Activated T-cell treated with anti-CD3 and anti-CD28 coated beads for 4 hours (primary cell): ENCODE measurements around the gene PRR3.
"Not testable (repeated sequence)": the region's sequence is repeated elsewhere in the genome, so short reads cannot be mapped to it uniquely, and the experiment has no call there.

Source experiments
- DNase-seq: peaks from one replicate; pipeline ENCODE4 v3.0.0-alpha.2; 2020

The PRR3 gene

GRCh38 chr6:30556906-30557682 is at the start of gene PRR3:
PRR3 (plus strand) TSS chr6:30557295; CDS start chr6:30557345, 50 bp downstream.
- peak; percentile 67 for DNase-seq

GRCh38 chr6:30507849-30508827 is 49.0 kb upstream of the PRR3 start:
- no peak for DNase-seq

GRCh38 chr6:30508890-30509736 is 48.0 kb upstream of the PRR3 start:
- no peak for DNase-seq

- DNase-seq = no peak
Observed at GRCh38 chr6:30510419-30511168, 46.5 kb upstream of the PRR3 start.

- DNase-seq = no peak
Observed at GRCh38 chr6:30511169-30511546, 45.9 kb upstream of the PRR3 start.

- DNase-seq = no peak
Observed at GRCh38 chr6:30513451-30513850, 43.6 kb upstream of the PRR3 start.

- no peak for DNase-seq
Observed at GRCh38 chr6:30515106-30515505, 42.0 kb upstream of the PRR3 start.

GRCh38 chr6:30515944-30516753 is 40.9 kb upstream of the PRR3 start:
- peak; percentile 82 for DNase-seq

- DNase-seq = not testable (repeated sequence)
Observed at GRCh38 chr6:30516754-30517076, 40.4 kb upstream of the PRR3 start.

GRCh38 chr6:30517767-30518504 is 39.2 kb upstream of the PRR3 start:
- not testable (repeated sequence) for DNase-seq

GRCh38 chr6:30518505-30519145 is 38.5 kb upstream of the PRR3 start:
- DNase-seq = not testable (repeated sequence)

GRCh38 chr6:30520522-30520921 is 36.6 kb upstream of the PRR3 start:
- DNase-seq = no peak

- not testable (repeated sequence) for DNase-seq
Observed at GRCh38 chr6:30521082-30521481, 36.0 kb upstream of the PRR3 start.

GRCh38 chr6:30521952-30522351 is 35.1 kb upstream of the PRR3 start:
- DNase-seq = not testable (repeated sequence)

- not testable (repeated sequence) for DNase-seq
Observed at GRCh38 chr6:30526444-30526843, 30.7 kb upstream of the PRR3 start.

- not testable (repeated sequence) for DNase-seq
Observed at GRCh38 chr6:30529349-30529875, 27.7 kb upstream of the PRR3 start.

GRCh38 chr6:30530014-30530413 is 27.1 kb upstream of the PRR3 start:
- DNase-seq = no peak

- no peak for DNase-seq
Observed at GRCh38 chr6:30533460-30534294, 23.4 kb upstream of the PRR3 start.

GRCh38 chr6:30537931-30538330 is 19.2 kb upstream of the PRR3 start:
- DNase-seq = no peak
